Brain microvascular endothelial cell (primary cell): ENCODE data around the gene JMJD7.

Source experiments
- DNase-seq: peaks from one replicate; pipeline ENCODE4 v3.0.0-alpha.2; 2020
- H3K27ac ChIP-seq: fragments of 250-450 bp; sonication (Bioruptor Pico); 2 replicates; pipeline ENCODE4 v1.5.1; 2020; ENCODE audit warnings: mild to moderate bottlenecking, moderate library complexity
- H3K27me3 ChIP-seq: fragments of 250-450 bp; sonication (Bioruptor Pico); replicated peaks from 2 replicates; pipeline ENCODE4 v1.5.1; 2020; ENCODE audit warnings: mild to moderate bottlenecking
- H3K36me3 ChIP-seq: fragments of 250-450 bp; sonication (Bioruptor Pico); replicated peaks from 2 replicates; pipeline ENCODE4 v1.5.1; 2020; ENCODE audit warnings: mild to moderate bottlenecking
- H3K4me3 ChIP-seq: 2 replicates; pipeline ENCODE4 v1.5.1; 2011; ENCODE audit warnings: low read depth, mild to moderate bottlenecking, control low read depth, low read length, moderate library complexity
- CTCF ChIP-seq: IDR thresholded peaks from 2 replicates; pipeline ENCODE4 v1.5.1; 2011; ENCODE audit warnings: low read depth, mild to moderate bottlenecking, moderate library complexity, low read length, control low read depth, inconsistent platforms; ENCODE audit errors: missing control alignments
- in situ Hi-C: cut with HindIII; loops from 2 replicates; pipeline ENCODE4 v1.10.0; 2017; ENCODE audit warnings: low sequenced_read_pairs, low pct_ligation_motif_present

Gene JMJD7

GRCh38 chr15:41880156-41880877 is 52.4 kb downstream of the JMJD7 start:
- no peak for TF ChIP-seq CTCF
- Histone ChIP-seq H3K36me3 (no peaks in the 10 kb centered on the region), H3K27me3 (no peaks in the 10 kb centered on the region), H3K27ac (no peak overlapping the region), H3K4me3 (no peak overlapping the region)
- no peak for DNase-seq
- in situ Hi-C loops = no loop called here

DNA sequence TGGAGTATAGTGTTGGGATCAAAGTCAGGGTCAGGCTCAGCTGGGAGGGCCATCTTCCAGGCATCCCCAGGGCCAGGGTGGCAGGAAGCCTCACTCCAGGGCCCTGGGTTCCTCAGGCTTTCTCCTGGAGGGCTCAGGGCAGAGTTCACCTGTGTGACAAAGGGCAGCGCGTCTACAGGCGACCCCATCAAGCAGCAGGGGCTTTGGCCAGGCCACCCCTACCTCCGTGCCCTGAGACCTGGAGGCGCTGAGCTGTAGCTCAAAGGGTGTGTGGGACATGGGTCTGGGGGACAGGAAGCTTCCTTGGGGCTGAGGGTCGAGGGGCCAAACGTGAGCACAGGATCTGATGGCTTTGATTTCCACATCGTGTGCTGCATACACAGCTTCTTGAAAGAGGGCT is 53.2 kb downstream of the JMJD7 start:
- H3K4me3 ChIP-seq = no peak overlapping the region
- no peak for DNase-seq
- no peak for TF ChIP-seq CTCF
- no peaks in the 10 kb centered on the region for H3K27me3 ChIP-seq
- H3K36me3 ChIP-seq = no peaks in the 10 kb centered on the region
- H3K27ac ChIP-seq = no peak overlapping the region
- in situ Hi-C loops = no loop called here

DNA sequence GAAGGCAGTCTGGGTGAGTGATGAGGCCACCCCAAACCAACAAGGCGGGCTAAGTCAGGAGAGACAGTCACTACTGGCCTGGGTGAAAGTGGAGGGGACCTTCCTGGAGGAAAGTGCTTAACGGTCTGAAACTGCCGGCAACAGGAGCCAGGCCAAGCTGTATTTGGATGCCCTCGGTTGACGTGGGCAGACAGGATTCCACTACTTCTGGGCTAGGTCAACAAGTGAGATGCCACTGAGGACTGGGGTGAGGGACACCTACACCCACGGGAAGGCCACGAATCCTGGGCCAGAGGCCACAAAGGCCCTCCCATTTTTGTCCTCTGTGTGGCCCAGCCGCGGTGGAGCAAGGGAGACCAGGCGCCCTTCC is 53.6 kb downstream of the JMJD7 start:
- no peak for TF ChIP-seq CTCF
- Histone ChIP-seq H3K4me3 (no peak overlapping the region), H3K27ac (no peak overlapping the region), H3K36me3 (no peaks in the 10 kb centered on the region), H3K27me3 (no peaks in the 10 kb centered on the region)
- DNase-seq = no peak
- in situ Hi-C loops = no loop called here

GRCh38 chr15:41881920-41882688 is 54.2 kb downstream of the JMJD7 start:
- in situ Hi-C loops = no loop called here
- Histone ChIP-seq H3K36me3 (no peaks in the 10 kb centered on the region), H3K4me3 (peak overlapping the region; percentile 3), H3K27me3 (no peaks in the 10 kb centered on the region), H3K27ac (no peak overlapping the region)
- DNase-seq = no peak
- no peak for TF ChIP-seq CTCF

- DNase-seq = no peak
- H3K27ac ChIP-seq = no peak overlapping the region
- H3K4me3 ChIP-seq = no peak overlapping the region
- TF ChIP-seq CTCF = no peak
- no peaks in the 10 kb centered on the region for H3K27me3 ChIP-seq
- in situ Hi-C loops = no loop called here
- H3K36me3 ChIP-seq = no peaks in the 10 kb centered on the region
Observed at GRCh38 chr15:41882689-41883483, 55.0 kb downstream of the JMJD7 start.
